T-helper 1 cell (primary cell): ENCODE results near the gene ACOXL.
"Not testable (repeated sequence)": the region's sequence is repeated elsewhere in the genome, so short reads cannot be mapped to it uniquely, and the experiment has no call there.

Source experiments
- DNase-seq, 5 donors: peaks; one replicate each; pipeline ENCODE4 v3.0.0-alpha.2; 2012 to 2020

Gene ACOXL

GRCh38 chr2:111042772-111043771 lies 310.7 kb downstream of the ACOXL start:
- no peak for DNase-seq

GRCh38 chr2:111044066-111044465 lies 311.7 kb downstream of the ACOXL start:
- no peak for DNase-seq

- DNase-seq, result not testable (repeated sequence)
Observed at GRCh38 chr2:111045236-111045635, 312.9 kb downstream of the ACOXL start.

GRCh38 chr2:111045771-111046444 lies 313.5 kb downstream of the ACOXL start:
- DNase-seq, result no peak

GRCh38 chr2:111046670-111047069 lies 314.3 kb downstream of the ACOXL start:
- DNase-seq, result no peak

GRCh38 chr2:111048856-111049768 lies 316.7 kb downstream of the ACOXL start:
- DNase-seq, result no peak

- no peak for DNase-seq
Observed at GRCh38 chr2:111049792-111050640, 317.6 kb downstream of the ACOXL start.

GRCh38 chr2:111050701-111051376 lies 318.5 kb downstream of the ACOXL start:
- no peak for DNase-seq

- DNase-seq, result no peak
Observed at GRCh38 chr2:111052621-111053020, 320.2 kb downstream of the ACOXL start.

GRCh38 chr2:111053266-111053665 lies 320.9 kb downstream of the ACOXL start:
- no peak for DNase-seq

- no peak for DNase-seq
Observed at GRCh38 chr2:111053825-111054515, 321.6 kb downstream of the ACOXL start.

- DNase-seq, result no peak
Observed at GRCh38 chr2:111054791-111055691, 322.7 kb downstream of the ACOXL start.

GRCh38 chr2:111055735-111056134 lies 323.4 kb downstream of the ACOXL start:
- no peak for DNase-seq

- DNase-seq, result no peak
Observed at GRCh38 chr2:111057045-111057444, 324.7 kb downstream of the ACOXL start.

- DNase-seq, result no peak
Observed at GRCh38 chr2:111057721-111058120, 325.3 kb downstream of the ACOXL start.

- DNase-seq, result no peak
Observed at GRCh38 chr2:111058264-111058663, 325.9 kb downstream of the ACOXL start.

GRCh38 chr2:111061191-111061590 lies 328.8 kb downstream of the ACOXL start:
- DNase-seq, result no peak

- no peak for DNase-seq
Observed at GRCh38 chr2:111062417-111062816, 330.0 kb downstream of the ACOXL start.

GRCh38 chr2:111066062-111066593 lies 333.8 kb downstream of the ACOXL start:
- no peak for DNase-seq
